ENCODE data around the gene TKTL2. TPM values are rescaled to one million over a fixed set of nuclear protein-coding genes. Genes with fewer than 3 reads are reported as not detected.

The TKTL2 gene
- total and polyA plus RNA-seq, 5 donors from 2014 or later, result not detected

- Histone ChIP-seq H3K9me3 (ENCODE audit: control insufficient read depth in 2 of 2, low read length in 2 of 2) (no peaks in the 10 kb centered on the region), H3K27me3 (ENCODE audit: control insufficient read depth, insufficient read depth, low read length) (no peaks in the 10 kb centered on the region), H3K4me3 (ENCODE audit: low read depth, low read length) (peak overlapping the region; percentile 58), H3K4me1 (ENCODE audit: control insufficient read depth, insufficient read depth, low read length, poor library complexity, severe bottlenecking) (peaks cover 29% of the 10 kb centered on the region), H3K36me3 (ENCODE audit: control insufficient read depth, insufficient read depth, low read length) (no peaks in the 10 kb centered on the region), H3K27ac (ENCODE audit: insufficient read depth, low read length, poor library complexity, severe bottlenecking) (no peak overlapping the region)
- H3K4me1 Mint-ChIP-seq, result peaks cover 22 to 36% (median 28%) of the 10 kb centered on the region in 4 donors
- ATAC-seq (ENCODE audit: low read depth in 2 of 2), result no peak
- H3K9me3 Mint-ChIP-seq, result no peaks in the 10 kb centered on the region
- H3K36me3 Mint-ChIP-seq, result no peaks in the 10 kb centered on the region
- DNase-seq, result no peak
- H3K27me3 Mint-ChIP-seq, result peaks cover 21% of the 10 kb centered on the region
- peak overlapping the region; percentile 98 to 100 (median 98) for H3K4me3 Mint-ChIP-seq
- peak overlapping the region in 2 of 3 donors; percentile 40 to 93 for H3K27ac Mint-ChIP-seq
Observed at GRCh38 chr4:163492951-163493504, 19.5 kb upstream of the TKTL2 start.

- Histone ChIP-seq H3K36me3 (ENCODE audit: control insufficient read depth, insufficient read depth, low read length) (no peaks in the 10 kb centered on the region), H3K4me3 (ENCODE audit: low read depth, low read length) (no peak overlapping the region), H3K4me1 (ENCODE audit: control insufficient read depth, insufficient read depth, low read length, poor library complexity, severe bottlenecking) (peaks cover 9% of the 10 kb centered on the region), H3K9me3 (ENCODE audit: control insufficient read depth in 2 of 2, low read length in 2 of 2) (no peaks in the 10 kb centered on the region), H3K27me3 (ENCODE audit: control insufficient read depth, insufficient read depth, low read length) (no peaks in the 10 kb centered on the region), H3K27ac (ENCODE audit: insufficient read depth, low read length, poor library complexity, severe bottlenecking) (no peak overlapping the region)
- Mint-ChIP-seq H3K36me3 (no peaks in the 10 kb centered on the region), H3K27ac (peak overlapping the region in 1 of 3 donors; percentile 11), H3K27me3 (peaks cover 39% of the 10 kb centered on the region), H3K4me1 (peaks cover 0 to 9% (median 4%) of the 10 kb centered on the region in 4 donors), H3K9me3 (no peaks in the 10 kb centered on the region), H3K4me3 (no peak overlapping the region)
- DNase-seq (no peak), ATAC-seq (ENCODE audit: low read depth in 2 of 2) (no peak)
Observed at GRCh38 chr4:163489929-163490328, 16.4 kb upstream of the TKTL2 start.

GRCh38 chr4:163486321-163486720 lies 12.8 kb upstream of the TKTL2 start:
- no peaks in the 10 kb centered on the region for H3K9me3 ChIP-seq (ENCODE audit: control insufficient read depth in 2 of 2, low read length in 2 of 2)
- no peak overlapping the region for H3K4me3 Mint-ChIP-seq
- no peaks in the 10 kb centered on the region for H3K27me3 ChIP-seq (ENCODE audit: control insufficient read depth, insufficient read depth, low read length)
- no peaks in the 10 kb centered on the region for H3K36me3 ChIP-seq (ENCODE audit: control insufficient read depth, insufficient read depth, low read length)
- DNase-seq (no peak), ATAC-seq (ENCODE audit: low read depth in 2 of 2) (no peak)
- no peak overlapping the region for H3K27ac ChIP-seq (ENCODE audit: insufficient read depth, low read length, poor library complexity, severe bottlenecking)
- H3K4me1 Mint-ChIP-seq, result no peaks in the 10 kb centered on the region
- H3K27me3 Mint-ChIP-seq, result peaks cover 29% of the 10 kb centered on the region
- peak overlapping the region in 1 of 3 donors; percentile 6 for H3K27ac Mint-ChIP-seq
- no peaks in the 10 kb centered on the region for H3K4me1 ChIP-seq (ENCODE audit: control insufficient read depth, insufficient read depth, low read length, poor library complexity, severe bottlenecking)
- H3K36me3 Mint-ChIP-seq, result no peaks in the 10 kb centered on the region
- no peaks in the 10 kb centered on the region for H3K9me3 Mint-ChIP-seq
- no peak overlapping the region for H3K4me3 ChIP-seq (ENCODE audit: low read depth, low read length)

GRCh38 chr4:163485589-163485988 lies 12.0 kb upstream of the TKTL2 start:
- no peak for ATAC-seq (ENCODE audit: low read depth in 2 of 2)
- H3K27ac Mint-ChIP-seq, result no peak overlapping the region
- H3K9me3 Mint-ChIP-seq, result no peaks in the 10 kb centered on the region
- Histone ChIP-seq H3K27ac (ENCODE audit: insufficient read depth, low read length, poor library complexity, severe bottlenecking) (no peak overlapping the region), H3K4me3 (ENCODE audit: low read depth, low read length) (no peak overlapping the region), H3K36me3 (ENCODE audit: control insufficient read depth, insufficient read depth, low read length) (no peaks in the 10 kb centered on the region), H3K9me3 (ENCODE audit: control insufficient read depth in 2 of 2, low read length in 2 of 2) (no peaks in the 10 kb centered on the region), H3K27me3 (ENCODE audit: control insufficient read depth, insufficient read depth, low read length) (peaks cover 3% of the 10 kb centered on the region), H3K4me1 (ENCODE audit: control insufficient read depth, insufficient read depth, low read length, poor library complexity, severe bottlenecking) (no peaks in the 10 kb centered on the region)
- no peak overlapping the region for H3K4me3 Mint-ChIP-seq
- H3K4me1 Mint-ChIP-seq, result no peaks in the 10 kb centered on the region
- peaks cover 30% of the 10 kb centered on the region for H3K27me3 Mint-ChIP-seq
- no peaks in the 10 kb centered on the region for H3K36me3 Mint-ChIP-seq
- DNase-seq, result no peak

- Mint-ChIP-seq H3K4me1 (no peaks in the 10 kb centered on the region), H3K4me3 (no peak overlapping the region), H3K27ac (no peak overlapping the region), H3K27me3 (peaks cover 33% of the 10 kb centered on the region), H3K9me3 (no peaks in the 10 kb centered on the region), H3K36me3 (no peaks in the 10 kb centered on the region)
- Histone ChIP-seq H3K9me3 (ENCODE audit: control insufficient read depth in 2 of 2, low read length in 2 of 2) (no peaks in the 10 kb centered on the region), H3K4me1 (ENCODE audit: control insufficient read depth, insufficient read depth, low read length, poor library complexity, severe bottlenecking) (no peaks in the 10 kb centered on the region), H3K27ac (ENCODE audit: insufficient read depth, low read length, poor library complexity, severe bottlenecking) (no peak overlapping the region), H3K36me3 (ENCODE audit: control insufficient read depth, insufficient read depth, low read length) (no peaks in the 10 kb centered on the region), H3K4me3 (ENCODE audit: low read depth, low read length) (no peak overlapping the region), H3K27me3 (ENCODE audit: control insufficient read depth, insufficient read depth, low read length) (peaks cover 3% of the 10 kb centered on the region)
- peak; percentile 30 to 69 (median 53) for DNase-seq
- ATAC-seq (ENCODE audit: low read depth in 2 of 2), result peak in 1 of 2 donors; percentile 65
Observed at GRCh38 chr4:163484906-163485305, 11.4 kb upstream of the TKTL2 start.

- Histone ChIP-seq H3K27ac (ENCODE audit: insufficient read depth, low read length, poor library complexity, severe bottlenecking) (no peak overlapping the region), H3K9me3 (ENCODE audit: control insufficient read depth in 2 of 2, low read length in 2 of 2) (no peaks in the 10 kb centered on the region), H3K27me3 (ENCODE audit: control insufficient read depth, insufficient read depth, low read length) (peaks cover 3% of the 10 kb centered on the region), H3K4me1 (ENCODE audit: control insufficient read depth, insufficient read depth, low read length, poor library complexity, severe bottlenecking) (no peaks in the 10 kb centered on the region), H3K36me3 (ENCODE audit: control insufficient read depth, insufficient read depth, low read length) (no peaks in the 10 kb centered on the region), H3K4me3 (ENCODE audit: low read depth, low read length) (no peak overlapping the region)
- DNase-seq, result no peak
- Mint-ChIP-seq H3K36me3 (no peaks in the 10 kb centered on the region), H3K4me1 (no peaks in the 10 kb centered on the region), H3K27me3 (peaks cover 34% of the 10 kb centered on the region), H3K4me3 (no peak overlapping the region), H3K9me3 (no peaks in the 10 kb centered on the region), H3K27ac (no peak overlapping the region)
- no peak for ATAC-seq (ENCODE audit: low read depth in 2 of 2)
Observed at GRCh38 chr4:163482190-163482589, 8.6 kb upstream of the TKTL2 start.

GRCh38 chr4:163476761-163477438 lies 3.3 kb upstream of the TKTL2 start:
- Mint-ChIP-seq H3K36me3 (no peaks in the 10 kb centered on the region), H3K27me3 (peaks cover 25% of the 10 kb centered on the region), H3K4me3 (no peak overlapping the region), H3K4me1 (no peaks in the 10 kb centered on the region), H3K9me3 (no peaks in the 10 kb centered on the region), H3K27ac (no peak overlapping the region)
- Histone ChIP-seq H3K4me3 (ENCODE audit: low read depth, low read length) (no peak overlapping the region), H3K4me1 (ENCODE audit: control insufficient read depth, insufficient read depth, low read length, poor library complexity, severe bottlenecking) (no peaks in the 10 kb centered on the region), H3K27me3 (ENCODE audit: control insufficient read depth, insufficient read depth, low read length) (peaks cover 3% of the 10 kb centered on the region), H3K36me3 (ENCODE audit: control insufficient read depth, insufficient read depth, low read length) (no peaks in the 10 kb centered on the region), H3K27ac (ENCODE audit: insufficient read depth, low read length, poor library complexity, severe bottlenecking) (no peak overlapping the region), H3K9me3 (ENCODE audit: control insufficient read depth in 2 of 2, low read length in 2 of 2) (no peaks in the 10 kb centered on the region)
- DNase-seq (no peak), ATAC-seq (ENCODE audit: low read depth in 2 of 2) (no peak)

- DNase-seq, result no peak
- Histone ChIP-seq H3K27me3 (ENCODE audit: control insufficient read depth, insufficient read depth, low read length) (no peaks in the 10 kb centered on the region), H3K9me3 (ENCODE audit: control insufficient read depth in 2 of 2, low read length in 2 of 2) (no peaks in the 10 kb centered on the region), H3K4me1 (ENCODE audit: control insufficient read depth, insufficient read depth, low read length, poor library complexity, severe bottlenecking) (no peaks in the 10 kb centered on the region), H3K36me3 (ENCODE audit: control insufficient read depth, insufficient read depth, low read length) (no peaks in the 10 kb centered on the region), H3K4me3 (ENCODE audit: low read depth, low read length) (no peak overlapping the region), H3K27ac (ENCODE audit: insufficient read depth, low read length, poor library complexity, severe bottlenecking) (no peak overlapping the region)
- no peak overlapping the region for H3K4me3 Mint-ChIP-seq
- H3K36me3 Mint-ChIP-seq, result no peaks in the 10 kb centered on the region
- no peaks in the 10 kb centered on the region for H3K4me1 Mint-ChIP-seq
- no peak overlapping the region for H3K27ac Mint-ChIP-seq
- ATAC-seq (ENCODE audit: low read depth in 2 of 2), result no peak
- H3K27me3 Mint-ChIP-seq, result peaks cover 13% of the 10 kb centered on the region
- no peaks in the 10 kb centered on the region for H3K9me3 Mint-ChIP-seq
Observed at GRCh38 chr4:163474027-163474426, 473 bp upstream of the TKTL2 start.
